Calu3 (cell line): ENCODE measurements around the gene LRP2BP. TPM values are rescaled to one million over a fixed set of nuclear protein-coding genes. Genes with fewer than 3 reads are reported as not detected.

ENCODE experiments used
- BruUV-seq: library from RNA; stranded (reverse); fragments of 400-500 nt; replicated peaks from 2 replicates; lab custom pipeline; 2021; lab: Mats Ljungman, UMichigan
- CTCF ChIA-PET: fragments of 300-600 bp; sonication (Branson Sonifier 250); formaldehyde crosslinking; loops from one replicate; lab custom pipeline; 2022; ENCODE audit warnings: antibody characterized with exemption; lab: Charles Lee
- DNase-seq: peaks from one replicate; pipeline ENCODE4 v3.0.0; 2022
- H3K27ac Mint-ChIP-seq: one replicate; pipeline ENCODE4 v1.8.0; 2022; ENCODE audit warnings: mixed read lengths; ENCODE audit not compliant: unreplicated experiment
- H3K27me3 Mint-ChIP-seq: one replicate; pipeline ENCODE4 v1.8.0; 2022; ENCODE audit warnings: mixed read lengths; ENCODE audit not compliant: unreplicated experiment
- H3K36me3 Mint-ChIP-seq: one replicate; pipeline ENCODE4 v1.8.0; 2022; ENCODE audit warnings: mild to moderate bottlenecking, moderate library complexity, mixed read lengths; ENCODE audit not compliant: insufficient read depth, unreplicated experiment
- H3K4me1 Mint-ChIP-seq: one replicate; pipeline ENCODE4 v1.8.0; 2022; ENCODE audit warnings: mild to moderate bottlenecking, low read depth, mixed read lengths; ENCODE audit not compliant: unreplicated experiment
- H3K4me3 Mint-ChIP-seq: one replicate; pipeline ENCODE4 v1.8.0; 2022; ENCODE audit warnings: mild to moderate bottlenecking, low read depth, moderate library complexity, mixed read lengths; ENCODE audit not compliant: unreplicated experiment
- H3K9me3 Mint-ChIP-seq: one replicate; pipeline ENCODE4 v1.8.0; 2022; ENCODE audit warnings: low read depth, mixed read lengths; ENCODE audit not compliant: unreplicated experiment
- CTCF ChIP-seq: fragments of 200-600 bp; IDR thresholded peaks from one replicate; pipeline ENCODE4 v1.8.0; 2022; ENCODE audit warnings: antibody characterized with exemption; ENCODE audit not compliant: unreplicated experiment
- intact Hi-C: fragments of 100-400 bp; cut with micrococcal nuclease; formaldehyde crosslinking; loops from one replicate; pipeline ENCODE4 v1.10.0; 2022; ENCODE audit not compliant: unreplicated experiment
- total RNA-seq: library from RNA; stranded (reverse); gene quantifications from 2 replicates; pipeline ENCODE4 v1.2.3, GENCODE V29; 2022

LRP2BP gene
- total RNA-seq, 1 experiment from 2014 or later: 0.47 TPM

GRCh38 chr4:185361872-185362271 lies 33.9 kb downstream of the LRP2BP start:
- Mint-ChIP-seq H3K27me3 (no peaks in the 10 kb centered on the region), H3K36me3 (peaks cover 6% of the 10 kb centered on the region), H3K4me3 (no peak overlapping the region), H3K27ac (no peak overlapping the region), H3K9me3 (no peaks in the 10 kb centered on the region), H3K4me1 (no peaks in the 10 kb centered on the region)
- BruUV-seq: no TSS peak
- intact Hi-C loops: no loop called here
- TF ChIP-seq CTCF: no peak
- CTCF ChIA-PET: interaction anchor here (0.8 kb wide), 1 partner anchor 9 kb away, joined by 3 read pairs; no protein-coding TSS in a partner anchor
- no peak for DNase-seq

GRCh38 chr4:185359767-185360446 lies 35.8 kb downstream of the LRP2BP start:
- CTCF ChIA-PET: no interaction called here
- peaks cover 11% of the 10 kb centered on the region for H3K36me3 Mint-ChIP-seq
- no peaks in the 10 kb centered on the region for H3K27me3 Mint-ChIP-seq
- no peak overlapping the region for H3K4me3 Mint-ChIP-seq
- no peak for DNase-seq
- no peak overlapping the region for H3K27ac Mint-ChIP-seq
- no peaks in the 10 kb centered on the region for H3K4me1 Mint-ChIP-seq
- intact Hi-C loops: no loop called here
- H3K9me3 Mint-ChIP-seq: no peaks in the 10 kb centered on the region
- TF ChIP-seq CTCF: no peak
- BruUV-seq: no TSS peak

- peaks cover 11% of the 10 kb centered on the region for H3K36me3 Mint-ChIP-seq
- DNase-seq: peak; percentile 3
- CTCF ChIA-PET: no interaction called here
- H3K4me3 Mint-ChIP-seq: no peak overlapping the region
- H3K4me1 Mint-ChIP-seq: no peaks in the 10 kb centered on the region
- no peak overlapping the region for H3K27ac Mint-ChIP-seq
- no peak for TF ChIP-seq CTCF
- intact Hi-C loops: no loop called here
- H3K9me3 Mint-ChIP-seq: no peaks in the 10 kb centered on the region
- no TSS peak for BruUV-seq
- no peaks in the 10 kb centered on the region for H3K27me3 Mint-ChIP-seq
Observed at GRCh38 chr4:185358959-185359358, 36.8 kb downstream of the LRP2BP start.

GRCh38 chr4:185358514-185358913 lies 37.2 kb downstream of the LRP2BP start:
- Mint-ChIP-seq H3K4me1 (no peaks in the 10 kb centered on the region), H3K9me3 (no peaks in the 10 kb centered on the region), H3K36me3 (peaks cover 11% of the 10 kb centered on the region), H3K27me3 (no peaks in the 10 kb centered on the region), H3K27ac (no peak overlapping the region), H3K4me3 (no peak overlapping the region)
- intact Hi-C loops: no loop called here
- peak; percentile 24 for DNase-seq
- no TSS peak for BruUV-seq
- CTCF ChIA-PET: no interaction called here
- no peak for TF ChIP-seq CTCF
